Kidney (tissue), 14 donors: ENCODE results near the gene ACTRT2. TPM values are rescaled to one million over a fixed set of nuclear protein-coding genes. Genes with fewer than 3 reads are reported as not detected.

Source experiments
- DNase-seq, 5 donors: peaks; one replicate each; pipeline ENCODE4 v3.0.0-alpha.2; 2013 to 2020
- FAIRE-seq: peaks from 2 replicates; lab custom pipeline; 2012; peaks lifted over from hg19 to GRCh38; lab: Jason Lieb, UNC
- H3K27ac ChIP-seq, 2 donors: one replicate each; pipeline ENCODE4 v1.7.0; 2013; ENCODE audit warnings: low read depth in 2 of 2, low read length in 2 of 2, inconsistent platforms in 1 of 2
- H3K27me3 ChIP-seq: one replicate; pipeline ENCODE4 v1.7.1; 2013; ENCODE audit warnings: low read length, inconsistent platforms; ENCODE audit not compliant: control insufficient read depth, insufficient read depth
- H3K36me3 ChIP-seq, 3 donors: one replicate each; pipeline versions ENCODE4 v1.7.0 to v1.7.1; 2013; ENCODE audit warnings: low read length in 3 of 3, control low read depth in 1 of 3, inconsistent platforms in 1 of 3; ENCODE audit not compliant: insufficient read depth in 3 of 3, control insufficient read depth in 2 of 3
- H3K4me1 ChIP-seq, 3 donors: one replicate each; pipeline versions ENCODE4 v1.7.0 to v1.7.1; 2013; ENCODE audit warnings: low read length in 3 of 3, inconsistent platforms in 1 of 3, low read depth in 1 of 3; ENCODE audit not compliant: control insufficient read depth in 2 of 3, insufficient read depth in 2 of 3
- H3K4me3 ChIP-seq, 3 donors: one replicate each; pipeline versions ENCODE4 v1.7.0 to v1.8.1; 2013; ENCODE audit warnings: low read length in 3 of 3, control low read depth in 1 of 3, inconsistent platforms in 1 of 3
- H3K9ac ChIP-seq, 3 donors: one replicate each; pipeline versions ENCODE4 v1.7.0 to v1.7.1; 2013; ENCODE audit warnings: low read length in 3 of 3, control low read depth in 1 of 3, inconsistent platforms in 1 of 3
- H3K9me3 ChIP-seq, 3 donors: one replicate each; pipeline versions ENCODE4 v1.7.0 to v1.7.1; 2013; ENCODE audit warnings: low read length in 3 of 3, control low read depth in 1 of 3, inconsistent platforms in 1 of 3; ENCODE audit not compliant: control insufficient read depth in 2 of 3, insufficient read depth in 1 of 3
- intact Hi-C: fragments of 100-400 bp; cut with DNase I; formaldehyde crosslinking; loops from one replicate; pipeline ENCODE4 v1.11.1; 2022
- polyA plus RNA-seq: library from polyadenylated mRNA; stranded (reverse); fragments of 350-450 nt; fragmentation: Illumina TruSeq; extraction: RNeasy Lipid Tissue Mini Kit (QIAGEN cat#74804); gene quantifications from one replicate; pipeline ENCODE4 v1.2.3, GENCODE V29; 2014; ENCODE audit warnings: low read depth, low replicate concordance; ENCODE audit not compliant: insufficient read depth
- total RNA-seq: library from RNA; stranded (reverse); fragmentation: NEBNext Ultra II Directional; extraction: Animal tissue kit (Norgen Biotek cat#: 25700); gene quantifications from one replicate; pipeline ENCODE4 v1.2.1, GENCODE V29; 2021
- TF ChIP-seq, protein P1 (sequence below): IDR thresholded peaks from 3 replicates; pipeline ENCODE4 v1.5.1; 2012; ENCODE audit warnings: mild to moderate bottlenecking, moderate library complexity, borderline replicate concordance; ENCODE audit not compliant: insufficient read depth; ENCODE audit errors: extremely low read depth
- donor health status: control.
- donor health status: control.
- donor health status: control.
- donor health status: control.
- donor health status: control.
- donor health status: DM: yes; HTN: yes; CAD: no.
- donor health status: Normal renal cell carcinoma (clear cell type).

ACTRT2 gene
- total and polyA plus RNA-seq, 2 donors from 2014 or later, result not detected

DNA sequence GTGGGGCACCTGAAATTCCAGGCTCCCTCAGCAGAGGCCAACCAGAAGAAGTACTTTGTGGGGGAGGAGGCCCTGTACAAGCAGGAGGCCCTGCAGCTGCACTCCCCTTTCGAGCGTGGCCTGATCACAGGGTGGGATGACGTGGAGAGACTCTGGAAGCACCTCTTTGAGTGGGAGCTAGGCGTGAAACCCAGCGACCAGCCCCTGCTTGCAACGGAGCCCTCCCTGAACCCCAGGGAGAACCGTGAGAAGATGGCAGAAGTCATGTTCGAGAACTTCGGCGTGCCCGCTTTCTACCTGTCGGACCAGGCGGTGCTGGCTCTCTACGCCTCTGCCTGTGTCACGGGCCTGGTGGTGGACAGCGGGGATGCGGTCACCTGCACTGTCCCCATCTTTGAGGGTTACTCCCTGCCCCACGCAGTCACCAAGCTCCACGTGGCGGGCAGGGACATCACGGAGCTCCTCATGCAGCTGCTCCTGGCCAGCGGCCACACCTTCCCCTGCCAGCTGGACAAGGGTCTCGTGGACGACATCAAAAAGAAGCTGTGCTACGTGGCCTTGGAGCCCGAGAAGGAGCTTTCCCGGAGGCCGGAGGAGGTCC is 634 bp downstream of the ACTRT2 start:
- DNase-seq (peak in 1 of 5 donors; percentile 33), FAIRE-seq (no peak)
- TF ChIP-seq, protein P1, sequence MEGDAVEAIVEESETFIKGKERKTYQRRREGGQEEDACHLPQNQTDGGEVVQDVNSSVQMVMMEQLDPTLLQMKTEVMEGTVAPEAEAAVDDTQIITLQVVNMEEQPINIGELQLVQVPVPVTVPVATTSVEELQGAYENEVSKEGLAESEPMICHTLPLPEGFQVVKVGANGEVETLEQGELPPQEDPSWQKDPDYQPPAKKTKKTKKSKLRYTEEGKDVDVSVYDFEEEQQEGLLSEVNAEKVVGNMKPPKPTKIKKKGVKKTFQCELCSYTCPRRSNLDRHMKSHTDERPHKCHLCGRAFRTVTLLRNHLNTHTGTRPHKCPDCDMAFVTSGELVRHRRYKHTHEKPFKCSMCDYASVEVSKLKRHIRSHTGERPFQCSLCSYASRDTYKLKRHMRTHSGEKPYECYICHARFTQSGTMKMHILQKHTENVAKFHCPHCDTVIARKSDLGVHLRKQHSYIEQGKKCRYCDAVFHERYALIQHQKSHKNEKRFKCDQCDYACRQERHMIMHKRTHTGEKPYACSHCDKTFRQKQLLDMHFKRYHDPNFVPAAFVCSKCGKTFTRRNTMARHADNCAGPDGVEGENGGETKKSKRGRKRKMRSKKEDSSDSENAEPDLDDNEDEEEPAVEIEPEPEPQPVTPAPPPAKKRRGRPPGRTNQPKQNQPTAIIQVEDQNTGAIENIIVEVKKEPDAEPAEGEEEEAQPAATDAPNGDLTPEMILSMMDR, result no peak
- H3K4me3 ChIP-seq, result no peak overlapping the region
- peaks cover 0 to 5% (median 0%) of the 10 kb centered on the region in 3 donors for H3K9me3 ChIP-seq
- peaks cover 0 to 3% (median 0%) of the 10 kb centered on the region in 3 donors for H3K36me3 ChIP-seq
- no peaks in the 10 kb centered on the region for H3K27me3 ChIP-seq
- H3K4me1 ChIP-seq, result no peaks in the 10 kb centered on the region
- H3K27ac ChIP-seq, result no peak overlapping the region
- no peak overlapping the region for H3K9ac ChIP-seq
- intact Hi-C loops, result no loop called here

GRCh38 chr1:3022511-3022973 is 1.3 kb downstream of the ACTRT2 start:
- no peaks in the 10 kb centered on the region for H3K4me1 ChIP-seq
- no peak overlapping the region for H3K27ac ChIP-seq
- H3K27me3 ChIP-seq, result no peaks in the 10 kb centered on the region
- no peak overlapping the region for H3K9ac ChIP-seq
- H3K4me3 ChIP-seq, result no peak overlapping the region
- FAIRE-seq (no peak), DNase-seq (no peak)
- TF ChIP-seq, protein P1, result no peak
- peaks cover 0 to 5% (median 0%) of the 10 kb centered on the region in 3 donors for H3K9me3 ChIP-seq
- peaks cover 0 to 3% (median 0%) of the 10 kb centered on the region in 3 donors for H3K36me3 ChIP-seq
- intact Hi-C loops, result no loop called here

- H3K36me3 ChIP-seq, result peaks cover 0 to 3% (median 0%) of the 10 kb centered on the region in 3 donors
- intact Hi-C loops, result no loop called here
- DNase-seq (peak in 2 of 5 donors; percentile 20 to 48), FAIRE-seq (no peak)
- H3K27ac ChIP-seq, result no peak overlapping the region
- TF ChIP-seq, protein P1, result no peak
- H3K4me3 ChIP-seq, result no peak overlapping the region
- H3K27me3 ChIP-seq, result no peaks in the 10 kb centered on the region
- no peak overlapping the region for H3K9ac ChIP-seq
- no peaks in the 10 kb centered on the region for H3K4me1 ChIP-seq
- peaks cover 0 to 5% (median 0%) of the 10 kb centered on the region in 3 donors for H3K9me3 ChIP-seq
These were observed 1.7 kb downstream of the ACTRT2 start for GRCh38 chr1:3022976-3023375.
